Measurements from ENCODE around the gene RTF2.

DNA sequence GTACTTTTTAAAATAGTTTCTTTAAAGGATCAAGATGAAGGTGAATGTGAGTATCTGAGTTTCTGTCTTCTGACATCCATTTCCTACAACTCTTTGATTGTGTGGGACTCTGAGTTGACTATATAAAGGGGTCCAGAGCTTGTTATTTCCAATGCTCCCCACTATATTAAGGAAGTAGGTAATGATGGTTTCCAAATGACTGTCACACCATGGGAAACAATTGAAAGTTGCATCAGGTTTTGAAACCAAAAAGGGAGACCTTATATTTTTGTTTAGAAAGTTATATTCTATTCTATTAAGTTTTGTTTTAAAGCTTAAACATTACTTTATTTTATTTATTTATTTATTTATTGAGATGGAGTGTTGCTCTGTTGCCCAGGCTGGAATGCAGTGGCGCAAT lies 45.2 kb upstream of the RTF2 start:
- TF ChIP-seq, protein P1, sequence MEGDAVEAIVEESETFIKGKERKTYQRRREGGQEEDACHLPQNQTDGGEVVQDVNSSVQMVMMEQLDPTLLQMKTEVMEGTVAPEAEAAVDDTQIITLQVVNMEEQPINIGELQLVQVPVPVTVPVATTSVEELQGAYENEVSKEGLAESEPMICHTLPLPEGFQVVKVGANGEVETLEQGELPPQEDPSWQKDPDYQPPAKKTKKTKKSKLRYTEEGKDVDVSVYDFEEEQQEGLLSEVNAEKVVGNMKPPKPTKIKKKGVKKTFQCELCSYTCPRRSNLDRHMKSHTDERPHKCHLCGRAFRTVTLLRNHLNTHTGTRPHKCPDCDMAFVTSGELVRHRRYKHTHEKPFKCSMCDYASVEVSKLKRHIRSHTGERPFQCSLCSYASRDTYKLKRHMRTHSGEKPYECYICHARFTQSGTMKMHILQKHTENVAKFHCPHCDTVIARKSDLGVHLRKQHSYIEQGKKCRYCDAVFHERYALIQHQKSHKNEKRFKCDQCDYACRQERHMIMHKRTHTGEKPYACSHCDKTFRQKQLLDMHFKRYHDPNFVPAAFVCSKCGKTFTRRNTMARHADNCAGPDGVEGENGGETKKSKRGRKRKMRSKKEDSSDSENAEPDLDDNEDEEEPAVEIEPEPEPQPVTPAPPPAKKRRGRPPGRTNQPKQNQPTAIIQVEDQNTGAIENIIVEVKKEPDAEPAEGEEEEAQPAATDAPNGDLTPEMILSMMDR (conservative IDR thresholded peaks at IDR 0.05; ENCODE audit: low read length): no peak
- TF ChIP-seq EZH2phosphoT487 (IDR thresholded peaks at IDR 0.05; ENCODE audit: borderline replicate concordance): no peak

All from Loucy (cell line).